H9 (cell line): ENCODE data around the gene ZIC4. TPM values are rescaled to one million over a fixed set of nuclear protein-coding genes. Genes with fewer than 3 reads are reported as not detected.

Experiments
- DNase-seq: peaks from one replicate; pipeline ENCODE4 v3.0.0-alpha.2; 2017
- H2AFZ ChIP-seq: one replicate; pipeline ENCODE4 v1.6.1; 2013; ENCODE audit warnings: mild to moderate bottlenecking, low read length, control low read depth, moderate library complexity
- H2AK5ac ChIP-seq: 2 replicates; pipeline ENCODE4 v1.6.1; 2013; ENCODE audit warnings: low read length, control low read depth, mixed read lengths; ENCODE audit not compliant: insufficient read length
- H2BK120ac ChIP-seq: one replicate; pipeline ENCODE4 v1.6.1; 2013; ENCODE audit warnings: low read depth, mild to moderate bottlenecking, low read length, control low read depth, inconsistent platforms; ENCODE audit not compliant: poor library complexity, severe bottlenecking
- H2BK12ac ChIP-seq: 2 replicates; pipeline ENCODE4 v1.6.1; 2013; ENCODE audit warnings: low read length, control low read depth, mixed read lengths, low read depth; ENCODE audit not compliant: insufficient read length
- H2BK15ac ChIP-seq: 2 replicates; pipeline ENCODE4 v1.6.1; 2013; ENCODE audit warnings: low read depth, low read length, control low read depth
- H2BK20ac ChIP-seq: one replicate; pipeline ENCODE4 v1.6.1; 2013; ENCODE audit warnings: low read depth, mild to moderate bottlenecking, low read length, control low read depth, inconsistent platforms; ENCODE audit not compliant: poor library complexity, severe bottlenecking
- H2BK5ac ChIP-seq: 2 replicates; pipeline ENCODE4 v1.6.1; 2013; ENCODE audit warnings: low read length, control low read depth, mixed read lengths; ENCODE audit not compliant: insufficient read length
- H3K14ac ChIP-seq: 2 replicates; pipeline ENCODE4 v1.6.1; 2013; ENCODE audit warnings: low read length, control low read depth; ENCODE audit not compliant: insufficient read depth
- H3K18ac ChIP-seq: 2 replicates; pipeline ENCODE4 v1.6.1; 2013; ENCODE audit warnings: low read depth, mild to moderate bottlenecking, mixed read lengths, low read length, control low read depth; ENCODE audit not compliant: insufficient read length
- H3K23ac ChIP-seq: 2 replicates; pipeline ENCODE4 v1.6.1; 2013; ENCODE audit warnings: low read length, control low read depth, mixed read lengths, low read depth; ENCODE audit not compliant: insufficient read length
- H3K23me2 ChIP-seq: 2 replicates; pipeline ENCODE4 v1.6.1; 2013; ENCODE audit warnings: low read depth, mild to moderate bottlenecking, mixed read lengths, low read length, control low read depth; ENCODE audit not compliant: insufficient read length, poor library complexity, severe bottlenecking
- H3K27ac ChIP-seq: 2 replicates; pipeline ENCODE4 v1.5.1; 2013; ENCODE audit warnings: low read length, control low read depth, mixed read lengths, low read depth; ENCODE audit not compliant: insufficient read length
- H3K27me3 ChIP-seq: 2 replicates; pipeline ENCODE4 v1.6.1; 2013; ENCODE audit warnings: low read length, control low read depth, inconsistent platforms; ENCODE audit not compliant: insufficient read depth
- H3K4ac ChIP-seq: 2 replicates; pipeline ENCODE4 v1.6.1; 2013; ENCODE audit warnings: low read depth, mild to moderate bottlenecking, control low read depth, inconsistent platforms, low read length, moderate library complexity
- H3K4me1 ChIP-seq: 2 replicates; pipeline ENCODE4 v1.6.1; 2013; ENCODE audit warnings: low read length, control low read depth, inconsistent platforms; ENCODE audit not compliant: insufficient read depth
- H3K4me2 ChIP-seq: 2 replicates; pipeline ENCODE4 v1.6.1; 2013; ENCODE audit warnings: low read length, control low read depth, mixed read lengths; ENCODE audit not compliant: insufficient read length, insufficient read depth
- H3K56ac ChIP-seq: 2 replicates; pipeline ENCODE4 v1.6.1; 2013; ENCODE audit warnings: low read depth, mild to moderate bottlenecking, mixed read lengths, low read length, control low read depth; ENCODE audit not compliant: insufficient read length
- H3K79me1 ChIP-seq: 2 replicates; pipeline ENCODE4 v1.6.1; 2013; ENCODE audit warnings: low read depth, mild to moderate bottlenecking, moderate library complexity, low read length, control low read depth, inconsistent platforms; ENCODE audit not compliant: insufficient read depth, poor library complexity, severe bottlenecking
- H3K79me2 ChIP-seq: 2 replicates; pipeline ENCODE4 v1.6.1; 2013; ENCODE audit warnings: low read length, control low read depth, inconsistent platforms; ENCODE audit not compliant: insufficient read depth
- H3K9ac ChIP-seq: 2 replicates; pipeline ENCODE4 v1.6.1; 2013; ENCODE audit warnings: low read length, control low read depth, mixed read lengths; ENCODE audit not compliant: insufficient read length; ENCODE audit errors: extremely low read depth
- H3K9me3 ChIP-seq: one replicate; pipeline ENCODE4 v1.6.1; 2013; ENCODE audit warnings: low read depth, low read length, inconsistent platforms; ENCODE audit not compliant: control insufficient read depth
- H3T11ph ChIP-seq: one replicate; pipeline ENCODE4 v1.6.1; 2013; ENCODE audit warnings: mild to moderate bottlenecking, low read length, control low read depth, inconsistent platforms
- H4K20me1 ChIP-seq: one replicate; pipeline ENCODE4 v1.6.1; 2013; ENCODE audit not compliant: control insufficient read depth, insufficient read length, insufficient read depth
- H4K5ac ChIP-seq: 2 replicates; pipeline ENCODE4 v1.6.1; 2013; ENCODE audit warnings: low read depth, mild to moderate bottlenecking, mixed read lengths, low read length, control low read depth; ENCODE audit not compliant: insufficient read length
- H4K8ac ChIP-seq: replicated peaks from 2 replicates; pipeline ENCODE4 v1.6.1; 2013; ENCODE audit warnings: low read length, control low read depth, mixed read lengths, low read depth; ENCODE audit not compliant: insufficient read length
- H4K91ac ChIP-seq: 2 replicates; pipeline ENCODE4 v1.6.1; 2013; ENCODE audit warnings: low read depth, mild to moderate bottlenecking, moderate library complexity, mixed read lengths, low read length, control low read depth; ENCODE audit not compliant: insufficient read length
- H3K27ac Mint-ChIP-seq, 3 experiments: 2 replicates in 2 of 3; 3 replicates in 1 of 3; pipeline ENCODE4 v1.8.0; 2020 to 2021; ENCODE audit warnings: mixed read lengths in 3 of 3, mild to moderate bottlenecking in 1 of 3, moderate library complexity in 1 of 3
- H3K27me3 Mint-ChIP-seq: 2 replicates; pipeline ENCODE4 v1.8.0; 2021; ENCODE audit warnings: low read depth, mild to moderate bottlenecking, moderate library complexity, mixed read lengths
- H3K36me3 Mint-ChIP-seq, 3 experiments: 2 replicates in 2 of 3; 3 replicates in 1 of 3; pipeline ENCODE4 v1.8.0; 2020 to 2021; ENCODE audit warnings: low read depth in 3 of 3, mixed read lengths in 3 of 3; ENCODE audit not compliant: insufficient read depth in 1 of 3
- H3K4me1 Mint-ChIP-seq, 2 experiments: 2 replicates each; pipeline ENCODE4 v1.8.0; 2020; ENCODE audit warnings: mixed read lengths in 2 of 2
- H3K4me3 Mint-ChIP-seq, 2 experiments: 2 replicates in 1 of 2; 3 replicates in 1 of 2; pipeline ENCODE4 v1.8.0; 2020 to 2021; ENCODE audit warnings: mild to moderate bottlenecking in 2 of 2, mixed read lengths in 2 of 2, moderate library complexity in 1 of 2
- H3K9me3 Mint-ChIP-seq, 2 experiments: 2 replicates in 1 of 2; 3 replicates in 1 of 2; pipeline ENCODE4 v1.8.0; 2020; ENCODE audit warnings: mild to moderate bottlenecking in 2 of 2, mixed read lengths in 2 of 2, moderate library complexity in 1 of 2
- CTCF ChIP-seq: fragments of 200-600 bp; sonication (generic); conservative IDR thresholded peaks from 3 replicates; pipeline ENCODE4 v1.8.0; 2021; ENCODE audit warnings: antibody characterized with exemption, mild to moderate bottlenecking
- WGBS: extraction: QIAGEN DNeasy Blood & Tissue Kit; methylation state at CpG from one replicate; pipeline ENCODE4 v1.1.7; 2013; ENCODE audit warnings: missing lambda C conversion rate, low lambda C conversion rate, mixed read lengths; ENCODE audit not compliant: insufficient read length; ENCODE audit errors: extremely low coverage; 5-methylcytosine and 5-hydroxymethylcytosine counted together
- total RNA-seq: library from RNA; stranded (reverse); gene quantifications from 2 replicates; pipeline ENCODE4 v1.2.1, GENCODE V29; 2021

Gene ZIC4
- total RNA-seq, 1 experiment from 2014 or later = not detected

- H2BK15ac ChIP-seq = no peak overlapping the region
- TF ChIP-seq CTCF = no peak
- Mint-ChIP-seq H3K27ac (no peak overlapping the region), H3K9me3 (peaks cover 0 to 2% of the 10 kb centered on the region in 2 experiments; a peak in 2 of 5 replicates), H3K4me3 (no peak overlapping the region; a peak in 1 of 5 replicates), H3K36me3 (no peaks in the 10 kb centered on the region; a peak in 1 of 7 replicates), H3K4me1 (peaks cover 24 to 60% of the 10 kb centered on the region in 2 experiments), H3K27me3 (peaks cover 98% of the 10 kb centered on the region)
- no peak overlapping the region for H4K8ac ChIP-seq
- no peak overlapping the region for H3K14ac ChIP-seq
- no peaks in the 10 kb centered on the region for H3K9me3 ChIP-seq
- H4K20me1 ChIP-seq = no peaks in the 10 kb centered on the region
- no peak overlapping the region for H2BK12ac ChIP-seq
- no peak overlapping the region for H3K56ac ChIP-seq
- H2AK5ac ChIP-seq = no peak overlapping the region
- H2AFZ ChIP-seq = no peak overlapping the region
- DNase-seq = no peak
- H3K79me2 ChIP-seq = no peaks in the 10 kb centered on the region
- no peak overlapping the region for H3T11ph ChIP-seq
- no peak overlapping the region for H4K5ac ChIP-seq
- H3K27ac ChIP-seq = no peak overlapping the region
- H2BK20ac ChIP-seq = no peak overlapping the region
- no peak overlapping the region for H3K4ac ChIP-seq
- no CpG with 5 or more reads among the region's 19 CpGs for WGBS
- H4K91ac ChIP-seq = no peak overlapping the region
- no peak overlapping the region for H3K9ac ChIP-seq
- peaks cover 82% of the 10 kb centered on the region for H3K27me3 ChIP-seq
- H2BK120ac ChIP-seq = no peak overlapping the region
- no peak overlapping the region for H3K23ac ChIP-seq
- no peak overlapping the region for H3K18ac ChIP-seq
- H3K79me1 ChIP-seq = no peaks in the 10 kb centered on the region
- H2BK5ac ChIP-seq = no peak overlapping the region
- H3K4me2 ChIP-seq = no peak overlapping the region
- H3K4me1 ChIP-seq = no peaks in the 10 kb centered on the region
- no peaks in the 10 kb centered on the region for H3K23me2 ChIP-seq
Observed at GRCh38 chr3:147370349-147370748, 36.0 kb downstream of the ZIC4 start.
